SK-N-SH (cell line): ENCODE results near the gene ARHGAP8. TPM values are rescaled to one million over a fixed set of nuclear protein-coding genes. Genes with fewer than 3 reads are reported as not detected.

Source experiments
- CTCF ChIA-PET: fragments of 300-600, 350-600 bp; formaldehyde crosslinking; extraction: SDS; loops from one replicate; lab custom pipeline; 2021; lab: Yijun Ruan, JAX
- POLR2A ChIA-PET: fragments of 350-600 bp; sonication (Branson Sonifier 250); formaldehyde crosslinking; extraction: SDS; loops from one replicate; lab custom pipeline; 2020; ENCODE audit warnings: antibody characterized with exemption, inconsistent platforms; lab: Yijun Ruan, JAX
- DNase-seq: peaks from one replicate; pipeline ENCODE4 v3.0.0; 2012
- H2AFZ ChIP-seq: fragments of 200-600 bp; sonication (generic); 2 replicates; pipeline ENCODE4 v1.8.1; 2016; ENCODE audit warnings: antibody characterized with exemption, mild to moderate bottlenecking, low read depth
- H3F3A ChIP-seq: fragments of 200-600 bp; sonication (generic); replicated peaks from 2 replicates; pipeline ENCODE3; 2016; ENCODE audit warnings: antibody characterized with exemption, mild to moderate bottlenecking; ENCODE audit not compliant: insufficient read depth
- H3K27ac ChIP-seq, 2 experiments: fragments of 200-500 bp in 1 of 2; fragments of 200-600 bp in 1 of 2; sonication (Bioruptor generic) in 1 of 2; sonication (generic), shearing (Covaris generic) in 1 of 2; 2 replicates each; pipeline versions ENCODE4 v1.5.1 to v1.6.1; 2014 to 2016; ENCODE audit warnings: low read depth in 2 of 2, inconsistent platforms in 1 of 2, low read length in 1 of 2, mild to moderate bottlenecking in 1 of 2, mixed read lengths in 1 of 2
- H3K27me3 ChIP-seq: fragments of 200-600 bp; sonication (generic), shearing (Covaris generic); 2 replicates; pipeline ENCODE4 v1.6.1; 2016; ENCODE audit warnings: mixed run types; ENCODE audit not compliant: insufficient read depth
- H3K36me3 ChIP-seq, 2 experiments: fragments of 200-500 bp in 1 of 2; fragments of 200-600 bp in 1 of 2; sonication (Bioruptor generic) in 1 of 2; sonication (generic) in 1 of 2; replicated peaks in 1 of 2; 2 replicates each; pipeline versions ENCODE3 to v1.5.1; 2014 to 2016; ENCODE audit warnings: low read length in 1 of 2, mild to moderate bottlenecking in 1 of 2; ENCODE audit not compliant: insufficient read depth in 2 of 2, control insufficient read depth in 1 of 2
- H3K4me1 ChIP-seq, 2 experiments: fragments of 200-500 bp in 1 of 2; fragments of 200-600 bp in 1 of 2; sonication (Bioruptor generic) in 1 of 2; sonication (generic), shearing (Covaris generic) in 1 of 2; 2 replicates each; pipeline versions ENCODE4 v1.5.1 to v1.6.1; 2014 to 2016; ENCODE audit warnings: low read depth in 1 of 2, low read length in 1 of 2, mixed run types in 1 of 2; ENCODE audit not compliant: insufficient read depth in 2 of 2, control insufficient read depth in 1 of 2
- H3K4me2 ChIP-seq: fragments of 200-600 bp; sonication (generic), shearing (Covaris generic); 2 replicates; pipeline ENCODE4 v1.6.1; 2017; ENCODE audit warnings: mixed run types
- H3K4me3 ChIP-seq, 2 experiments: fragments of 200-500 bp in 1 of 2; fragments of 200-600 bp in 1 of 2; sonication (Bioruptor generic) in 1 of 2; sonication (generic), shearing (Covaris generic) in 1 of 2; 2 replicates each; pipeline versions ENCODE4 v1.5.1 to v1.8.1; 2014 to 2016; ENCODE audit warnings: low read depth in 2 of 2, inconsistent platforms in 1 of 2, low read length in 1 of 2, mild to moderate bottlenecking in 1 of 2, mixed read lengths in 1 of 2, moderate library complexity in 1 of 2
- H3K79me2 ChIP-seq: fragments of 200-600 bp; sonication (generic); 2 replicates; pipeline ENCODE4 v1.8.1; 2017; ENCODE audit warnings: mild to moderate bottlenecking; ENCODE audit not compliant: insufficient read depth
- H3K9ac ChIP-seq: fragments of 200-600 bp; sonication (generic); 2 replicates; pipeline ENCODE4 v1.6.1; 2017; ENCODE audit warnings: mixed run types
- H3K9me2 ChIP-seq: fragments of 200-600 bp; sonication (generic); 2 replicates; pipeline ENCODE4 v1.6.1; 2017; ENCODE audit warnings: mixed run types
- H3K9me3 ChIP-seq: fragments of 200-600 bp; sonication (generic); 2 replicates; pipeline ENCODE4 v1.6.1; 2017; ENCODE audit warnings: mixed run types, mild to moderate bottlenecking, moderate library complexity
- H4K20me1 ChIP-seq: fragments of 200-600 bp; sonication (generic); 2 replicates; pipeline ENCODE4 v1.6.1; 2017; ENCODE audit warnings: mild to moderate bottlenecking, mixed run types; ENCODE audit not compliant: insufficient read depth
- CHD2 ChIP-seq: fragments of 150-350 bp; IDR thresholded peaks from 2 replicates; pipeline ENCODE4 v1.6.1; 2018; ENCODE audit warnings: low read length; ENCODE audit not compliant: partially characterized antibody
- CTCF ChIP-seq: fragments of 200-600 bp; sonication (generic); IDR thresholded peaks from 2 replicates; pipeline ENCODE4 v1.6.1; 2017; ENCODE audit warnings: antibody characterized with exemption, mild to moderate bottlenecking, moderate library complexity
- EP300 ChIP-seq, 2 experiments: IDR thresholded peaks; 2 replicates each; pipeline versions ENCODE4 v1.4.0 to v1.6.1; 2012; ENCODE audit warnings: borderline replicate concordance in 1 of 2, low read depth in 1 of 2, low read length in 1 of 2
- FOXM1 ChIP-seq: IDR thresholded peaks from 2 replicates; pipeline ENCODE4 v1.4.0; 2012; ENCODE audit warnings: low read depth, mild to moderate bottlenecking
- GABPA ChIP-seq: IDR thresholded peaks from 2 replicates; pipeline ENCODE4 v1.4.0; 2012; ENCODE audit warnings: low read depth, mild to moderate bottlenecking
- GATA2 ChIP-seq: sonication (generic); formaldehyde crosslinking; IDR thresholded peaks from 2 replicates; pipeline ENCODE4 v1.5.0; 2020; ENCODE audit warnings: mild to moderate bottlenecking, missing genetic modification reagents
- IRF3 ChIP-seq: fragments of 150-350 bp; IDR thresholded peaks from 2 replicates; pipeline ENCODE4 v1.6.1; 2016; ENCODE audit warnings: mild to moderate bottlenecking, low read depth, low read length
- MEF2A ChIP-seq: IDR thresholded peaks from 2 replicates; pipeline ENCODE4 v1.4.0; 2012; ENCODE audit warnings: low read depth, borderline replicate concordance
- MXI1 ChIP-seq: IDR thresholded peaks from 2 replicates; pipeline ENCODE4 v1.6.1; 2012; ENCODE audit warnings: mild to moderate bottlenecking, low read depth, low read length, improper control_type of control experiment
- NFIC ChIP-seq: IDR thresholded peaks from 2 replicates; pipeline ENCODE4 v1.4.0; 2012; ENCODE audit warnings: borderline replicate concordance
- NRF1 ChIP-seq: IDR thresholded peaks from 2 replicates; pipeline ENCODE4 v1.6.1; 2012; ENCODE audit warnings: low read depth, mild to moderate bottlenecking, low read length
- PBX3 ChIP-seq: IDR thresholded peaks from 2 replicates; pipeline ENCODE4; 2012
- RFX5 ChIP-seq: IDR thresholded peaks from 2 replicates; pipeline ENCODE4 v1.6.1; 2012; ENCODE audit warnings: mild to moderate bottlenecking, improper control_type of control experiment, low read length
- RXRA ChIP-seq: IDR thresholded peaks from 2 replicates; pipeline ENCODE4 v1.4.0; 2012; ENCODE audit warnings: low read depth, mild to moderate bottlenecking, borderline replicate concordance
- SIN3A ChIP-seq: IDR thresholded peaks from 2 replicates; pipeline ENCODE4 v1.6.1; 2012; ENCODE audit warnings: low read depth, mild to moderate bottlenecking, low read length, moderate library complexity, borderline replicate concordance
- TAF1 ChIP-seq: IDR thresholded peaks from 2 replicates; pipeline ENCODE4 v1.6.1; 2012; ENCODE audit warnings: low read depth, mild to moderate bottlenecking, low read length, moderate library complexity, borderline replicate concordance
- TEAD4 ChIP-seq: IDR thresholded peaks from 2 replicates; pipeline ENCODE4 v1.4.0; 2012; ENCODE audit warnings: mild to moderate bottlenecking, borderline replicate concordance; ENCODE audit not compliant: insufficient read depth
- USF2 ChIP-seq: fragments of 150-350 bp; IDR thresholded peaks from 2 replicates; pipeline ENCODE4 v1.6.1; 2017; ENCODE audit warnings: antibody characterized with exemption, low read length, low read depth, borderline replicate concordance
- YY1 ChIP-seq: IDR thresholded peaks from 2 replicates; pipeline ENCODE4 v1.4.0; 2012; ENCODE audit warnings: low read depth, mild to moderate bottlenecking
- ZBTB33 ChIP-seq: IDR thresholded peaks from 2 replicates; pipeline ENCODE4 v1.4.0; 2012; ENCODE audit warnings: low read depth, borderline replicate concordance
- WGBS: methylation state at CpG from one replicate; pipeline ENCODE4 v1.1.6; 2017; ENCODE audit warnings: low lambda C conversion rate; 5-methylcytosine and 5-hydroxymethylcytosine counted together
- polyA plus RNA-seq, 3 experiments: library from polyadenylated mRNA; depleted of rRNA; stranded (reverse); fragments of >200 nt; gene quantifications; 2 replicates each; pipeline ENCODE4 v1.2.3, GENCODE V29; 2012

ARHGAP8 gene
- polyA plus RNA-seq, 1 of the 3 experiments (the other 2 are of a cell fraction): 0.08 TPM

GRCh38 chr22:44730490-44731356 lies 21.7 kb upstream of the ARHGAP8 start (continued):
- TF ChIP-seq PBX3 (no peak), MXI1 (no peak), RXRA (no peak), GABPA (no peak), EP300 (IDR thresholded peaks at IDR 0.05; ENCODE audit: borderline replicate concordance in 1 of 2, low read depth in 1 of 2, low read length in 1 of 2) (no peak), TAF1 (no peak)
- TF ChIP-seq, all 33 proteins: peak for 0

GRCh38 chr22:44731357-44731970 lies 20.9 kb upstream of the ARHGAP8 start:
- Histone ChIP-seq H3K4me3 (no peak overlapping the region), H3K4me2 (no peak overlapping the region), H3K4me1 (peaks cover 0 to 19% of the 10 kb centered on the region in 2 experiments; a peak in 1 of 4 replicates), H2AFZ (no peak overlapping the region), H3K9ac (no peak overlapping the region), H3K27me3 (no peaks in the 10 kb centered on the region), H3K27ac (no peak overlapping the region), H3K36me3 (no peaks in the 10 kb centered on the region), H3K79me2 (no peaks in the 10 kb centered on the region), H3K9me3 (no peaks in the 10 kb centered on the region), H4K20me1 (no peaks in the 10 kb centered on the region), H3F3A (no peaks in the 10 kb centered on the region), H3K9me2 (no peaks in the 10 kb centered on the region)
- 53% methylated on average over 2 of the region's 7 CpGs for WGBS
- ChIA-PET CTCF (interaction anchor here (24.0 kb wide), 1 partner anchor 36 kb away, joined by 642 read pairs; the partner anchor contains the start of gene PRR5), POLR2A (no interaction called here)
- peak; percentile 31 for DNase-seq
- no peak for TF ChIP-seq MEF2A
- no peak for TF ChIP-seq YY1
- no peak for TF ChIP-seq IRF3
- no peak for TF ChIP-seq RFX5
- TF ChIP-seq TEAD4: no peak
- TF ChIP-seq SIN3A: no peak
- no peak for TF ChIP-seq GATA2
- no peak for TF ChIP-seq ZBTB33
- no peak for TF ChIP-seq MXI1
- TF ChIP-seq FOXM1: no peak
- no peak for TF ChIP-seq CTCF
- no peak for TF ChIP-seq USF2
- TF ChIP-seq NFIC: no peak
- no peak for TF ChIP-seq CHD2
- no peak for TF ChIP-seq NRF1
- no peak for TF ChIP-seq PBX3
